ENCODE results near the gene FLNC. TPM values are rescaled to one million over a fixed set of nuclear protein-coding genes. Genes with fewer than 3 reads are reported as not detected.

Gene FLNC
- total RNA-seq, 2 experiments from 2014 or later = 0.14 to 0.16 TPM

DNA sequence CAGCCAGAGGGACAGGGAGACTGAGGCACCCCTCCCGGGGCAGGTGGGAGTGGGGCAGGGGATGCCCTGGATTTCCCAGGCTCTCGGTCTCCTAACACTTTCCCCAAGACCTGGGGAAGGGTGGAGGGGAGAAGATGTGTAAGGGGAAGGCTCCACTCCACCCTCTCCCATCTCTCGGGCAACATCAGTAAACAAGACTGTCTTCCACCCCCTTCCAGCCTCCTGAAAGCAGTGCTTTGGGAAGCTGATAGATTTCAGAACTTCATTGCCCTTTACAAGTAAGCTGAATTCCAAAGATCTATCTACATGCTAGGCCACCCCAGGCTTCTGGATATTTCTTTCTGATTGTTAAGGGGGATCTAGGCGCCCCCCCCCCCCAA lies 3.7 kb downstream of the FLNC start:
- H3K36me3 Mint-ChIP-seq (ENCODE audit: low read depth) = no peaks in the 10 kb centered on the region
- no peak for DNase-seq
- peaks cover 19% of the 10 kb centered on the region for H3K27me3 Mint-ChIP-seq
- intact Hi-C loops (cut with micrococcal nuclease) = no loop called here
- no peaks in the 10 kb centered on the region for H3K9me3 Mint-ChIP-seq
- ChIA-PET POLR2A (no interaction called here), CTCF (interaction anchor here (2.4 to 4.4 kb wide), 3 partner anchors 8 to 49 kb away, joined by 13 to 22 read pairs (median 17); partner anchors contain the start of gene ATP6V1F)
- H3K27ac Mint-ChIP-seq = no peak overlapping the region
- H3K4me1 Mint-ChIP-seq (ENCODE audit: low read depth) = peaks cover 15% of the 10 kb centered on the region
- no peak for ATAC-seq
- H3K4me3 Mint-ChIP-seq = no peak overlapping the region
- TF ChIP-seq, protein P1, sequence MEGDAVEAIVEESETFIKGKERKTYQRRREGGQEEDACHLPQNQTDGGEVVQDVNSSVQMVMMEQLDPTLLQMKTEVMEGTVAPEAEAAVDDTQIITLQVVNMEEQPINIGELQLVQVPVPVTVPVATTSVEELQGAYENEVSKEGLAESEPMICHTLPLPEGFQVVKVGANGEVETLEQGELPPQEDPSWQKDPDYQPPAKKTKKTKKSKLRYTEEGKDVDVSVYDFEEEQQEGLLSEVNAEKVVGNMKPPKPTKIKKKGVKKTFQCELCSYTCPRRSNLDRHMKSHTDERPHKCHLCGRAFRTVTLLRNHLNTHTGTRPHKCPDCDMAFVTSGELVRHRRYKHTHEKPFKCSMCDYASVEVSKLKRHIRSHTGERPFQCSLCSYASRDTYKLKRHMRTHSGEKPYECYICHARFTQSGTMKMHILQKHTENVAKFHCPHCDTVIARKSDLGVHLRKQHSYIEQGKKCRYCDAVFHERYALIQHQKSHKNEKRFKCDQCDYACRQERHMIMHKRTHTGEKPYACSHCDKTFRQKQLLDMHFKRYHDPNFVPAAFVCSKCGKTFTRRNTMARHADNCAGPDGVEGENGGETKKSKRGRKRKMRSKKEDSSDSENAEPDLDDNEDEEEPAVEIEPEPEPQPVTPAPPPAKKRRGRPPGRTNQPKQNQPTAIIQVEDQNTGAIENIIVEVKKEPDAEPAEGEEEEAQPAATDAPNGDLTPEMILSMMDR (IDR thresholded peaks at IDR 0.05) = no peak

DNA sequence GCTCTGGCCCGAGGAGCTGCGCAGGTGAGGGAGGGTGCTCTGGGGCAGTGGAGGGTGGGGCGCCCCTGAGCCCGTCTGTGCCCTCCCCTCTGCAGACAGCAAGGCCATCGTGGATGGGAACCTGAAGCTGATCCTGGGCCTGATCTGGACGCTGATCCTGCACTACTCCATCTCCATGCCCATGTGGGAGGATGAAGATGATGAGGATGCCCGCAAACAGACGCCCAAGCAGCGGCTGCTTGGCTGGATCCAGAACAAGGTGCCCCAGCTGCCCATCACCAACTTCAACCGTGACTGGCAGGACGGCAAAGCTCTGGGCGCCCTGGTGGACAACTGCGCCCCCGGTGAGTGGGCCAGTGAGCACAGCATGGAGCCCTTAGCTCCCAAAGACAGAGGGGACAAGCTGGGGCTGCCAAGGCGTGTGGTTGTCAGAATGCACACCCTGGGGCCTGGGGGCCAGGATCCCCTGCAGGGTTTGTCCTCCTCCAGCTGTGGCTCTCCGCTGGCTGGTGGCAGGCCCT lies 5.1 kb downstream of the FLNC start:
- H3K27ac Mint-ChIP-seq = no peak overlapping the region
- DNase-seq (no peak), ATAC-seq (no peak)
- H3K27me3 Mint-ChIP-seq = peaks cover 11% of the 10 kb centered on the region
- no peaks in the 10 kb centered on the region for H3K9me3 Mint-ChIP-seq
- H3K36me3 Mint-ChIP-seq (ENCODE audit: low read depth) = no peaks in the 10 kb centered on the region
- H3K4me3 Mint-ChIP-seq = no peak overlapping the region
- ChIA-PET POLR2A (interaction anchor here (0.8 to 1.2 kb wide), 3 partner anchors 15 to 27 kb away, joined by 3 to 4 read pairs (median 3); partner anchors contain the start of gene ATP6V1F), CTCF (interaction anchor here (0.8 to 4.4 kb wide), 3 partner anchors 24 to 48 kb away, joined by 3 to 17 read pairs (median 3); partner anchors contain the start of gene ATP6V1F)
- H3K4me1 Mint-ChIP-seq (ENCODE audit: low read depth) = peaks cover 11% of the 10 kb centered on the region
- TF ChIP-seq, protein P1 (IDR thresholded peaks at IDR 0.05) = no peak
- intact Hi-C loops (cut with micrococcal nuclease) = no loop called here

DNA sequence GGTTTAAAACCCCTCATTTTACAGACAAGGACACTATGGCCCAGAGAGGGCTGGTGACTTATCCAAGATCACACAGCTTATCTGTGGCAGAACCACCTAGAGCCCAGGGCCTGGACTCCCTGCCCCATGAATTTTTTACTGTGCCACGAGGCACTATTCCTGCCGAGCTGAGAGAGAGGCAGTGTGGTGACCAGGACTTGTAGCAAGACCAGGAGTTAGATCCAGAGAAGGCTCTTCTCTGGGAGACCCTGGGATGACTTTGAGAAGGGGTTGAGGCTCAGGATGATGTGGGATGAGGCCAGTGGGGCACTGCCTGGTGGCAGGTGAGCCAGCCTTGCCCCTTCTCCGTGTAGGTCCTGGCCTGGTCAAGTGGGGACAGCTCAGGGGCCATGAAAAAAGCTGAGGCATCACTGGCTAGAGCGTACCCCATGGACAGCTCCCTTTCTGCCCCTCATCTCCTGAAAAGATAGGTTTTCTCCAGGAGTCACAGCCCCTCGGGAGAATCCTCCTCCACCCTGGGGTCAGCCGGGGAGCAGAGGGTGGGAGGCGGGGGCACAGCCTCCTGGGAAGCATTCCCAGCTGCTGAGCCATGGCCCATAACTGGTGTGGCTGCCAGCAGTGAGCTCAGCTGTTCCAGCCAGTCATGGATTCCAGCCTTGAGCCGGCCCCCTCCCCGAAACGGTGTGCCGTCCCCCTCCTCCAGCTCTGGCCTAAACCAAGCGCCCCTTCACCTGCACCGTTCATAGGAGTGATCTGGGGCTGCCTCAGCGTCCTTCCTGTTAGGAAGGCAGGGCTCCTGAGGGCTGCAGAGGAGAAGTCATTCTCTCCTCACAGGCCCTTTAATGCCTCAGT lies 5.8 kb downstream of the FLNC start:
- POLR2A ChIA-PET = interaction anchor here (0.8 to 1.2 kb wide), 3 partner anchors 16 to 26 kb away, joined by 3 to 4 read pairs (median 3); partner anchors contain the start of gene ATP6V1F
- DNase-seq (no peak), ATAC-seq (no peak)
- Mint-ChIP-seq H3K27ac (no peak overlapping the region), H3K27me3 (peaks cover 5% of the 10 kb centered on the region), H3K36me3 (ENCODE audit: low read depth) (no peaks in the 10 kb centered on the region), H3K4me1 (ENCODE audit: low read depth) (peaks cover 5% of the 10 kb centered on the region), H3K4me3 (no peak overlapping the region), H3K9me3 (no peaks in the 10 kb centered on the region)
- CTCF ChIA-PET = interaction anchor here (0.8 to 4.4 kb wide), 3 partner anchors 24 to 47 kb away, joined by 3 to 17 read pairs (median 3); partner anchors contain the start of gene ATP6V1F
- TF ChIP-seq, protein P1 (IDR thresholded peaks at IDR 0.05) = no peak
- intact Hi-C loops (cut with micrococcal nuclease) = no loop called here

DNA sequence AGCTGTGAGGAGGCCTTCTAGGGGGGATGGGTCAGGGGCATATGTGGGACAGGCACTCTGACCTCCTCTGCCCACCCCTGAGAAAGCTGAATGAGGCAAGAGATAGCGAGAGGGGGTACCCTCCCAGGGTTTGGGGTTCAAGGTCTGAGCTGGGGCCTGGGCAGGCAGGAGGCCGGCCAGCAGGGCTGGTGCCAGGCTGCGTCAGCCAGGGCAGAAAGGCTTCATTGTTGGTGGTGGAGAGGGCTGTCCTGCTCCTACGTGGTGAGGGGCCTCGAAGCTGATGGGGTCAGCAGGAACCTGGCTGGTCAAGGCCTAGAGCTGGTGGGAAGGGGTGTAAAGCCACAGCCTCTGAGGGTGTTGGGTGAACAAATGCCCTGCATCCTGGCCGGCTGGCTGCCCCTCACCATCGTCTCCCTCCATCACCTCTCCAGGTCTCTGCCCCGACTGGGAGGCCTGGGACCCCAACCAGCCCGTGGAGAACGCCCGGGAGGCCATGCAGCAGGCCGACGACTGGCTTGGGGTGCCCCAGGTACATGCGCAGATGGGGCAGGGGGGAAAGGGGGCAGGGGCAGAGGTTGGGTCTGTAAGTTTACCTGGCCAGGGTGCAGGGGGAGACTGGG lies 6.6 kb downstream of the FLNC start:
- POLR2A ChIA-PET = no interaction called here
- Mint-ChIP-seq H3K36me3 (ENCODE audit: low read depth) (no peaks in the 10 kb centered on the region), H3K4me1 (ENCODE audit: low read depth) (peaks cover 6% of the 10 kb centered on the region), H3K9me3 (no peaks in the 10 kb centered on the region), H3K27ac (no peak overlapping the region), H3K27me3 (no peaks in the 10 kb centered on the region), H3K4me3 (no peak overlapping the region)
- intact Hi-C loops (cut with micrococcal nuclease) = no loop called here
- CTCF ChIA-PET = no interaction called here
- DNase-seq (no peak), ATAC-seq (no peak)
- TF ChIP-seq, protein P1 (IDR thresholded peaks at IDR 0.05) = no peak
